NCI-H2196 treated with DMSO at 0.1 percent for 48 hours (cell line): ENCODE measurements around the gene STIMATE.

Experiments used
- DNase-seq: peaks from one replicate; lab custom pipeline; 2025; ENCODE audit not compliant: unreplicated experiment; lab: John Stamatoyannopoulos, UW

The STIMATE gene

DNA sequence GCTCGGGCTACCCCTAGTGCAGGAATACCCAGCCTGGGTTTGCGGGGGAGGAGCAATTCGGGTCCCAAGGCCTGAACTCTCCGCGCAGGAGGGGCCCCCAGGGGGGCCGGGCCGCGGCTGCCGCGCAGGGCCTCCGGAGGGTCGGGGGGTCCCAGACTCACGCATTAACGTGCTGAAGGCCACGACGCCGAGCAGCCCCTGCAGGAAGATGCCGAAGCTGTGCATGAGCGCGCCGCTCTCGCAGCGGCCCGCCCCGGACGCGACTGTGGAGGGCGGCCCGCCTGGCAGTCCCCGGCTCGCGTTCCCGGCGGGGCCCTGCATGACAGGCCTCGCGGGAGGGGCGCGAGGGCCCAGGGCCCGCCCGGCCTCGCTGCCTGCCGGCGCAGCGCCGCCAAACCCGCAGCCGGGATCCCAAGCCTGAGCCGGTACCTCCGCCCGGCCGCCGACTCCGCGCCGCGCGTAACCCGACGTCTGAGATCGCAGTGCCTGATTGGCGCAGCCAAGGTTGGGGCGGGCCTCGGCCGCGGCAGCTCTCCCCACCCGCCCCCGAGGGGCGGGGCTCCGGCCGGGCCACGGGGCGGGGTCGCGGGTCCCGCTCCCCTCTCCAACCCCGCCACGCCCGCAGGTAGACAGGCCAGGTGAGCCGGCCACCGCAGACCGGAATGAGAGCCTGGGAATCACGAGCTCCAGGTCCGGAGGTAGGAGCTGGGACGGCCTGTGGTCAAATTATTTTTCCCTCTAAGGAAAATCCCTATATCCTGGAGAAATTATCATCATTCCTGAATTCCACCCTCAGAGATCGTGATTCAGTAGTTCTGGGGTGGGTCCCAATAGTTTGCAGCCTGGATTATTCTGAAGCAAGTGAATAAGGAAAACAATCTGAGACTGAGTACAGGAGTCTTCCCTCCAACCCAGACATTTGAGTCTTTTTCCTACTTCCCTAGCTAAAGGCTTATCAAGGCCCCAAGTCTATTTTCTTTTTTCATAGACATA, at the start of gene STIMATE:
STIMATE (minus strand) TSS at position 419 of the 993 bp plus-strand sequence; CDS start at position 321, 98 bp downstream.
- DNase-seq, result peak; percentile 20

DNA sequence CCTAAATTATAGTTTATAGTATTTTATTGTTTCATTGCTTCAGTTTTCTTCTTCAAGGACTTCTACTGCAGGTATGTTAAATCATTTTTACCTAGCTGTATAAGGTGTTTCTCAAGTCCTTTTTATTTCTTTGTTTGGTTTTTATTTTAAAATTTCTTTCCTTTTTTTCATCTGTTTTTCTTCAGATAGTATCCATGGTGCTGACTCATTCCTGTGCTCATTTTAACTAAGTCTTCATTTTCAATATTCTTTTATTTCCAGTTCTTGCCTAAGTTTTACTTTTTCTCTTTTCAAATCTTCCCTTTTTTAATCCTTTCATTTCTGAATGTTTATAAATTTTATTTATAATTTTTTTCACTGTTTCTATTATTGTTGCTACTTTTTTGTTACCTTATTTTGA, 42.3 kb upstream of the STIMATE start:
- no peak for DNase-seq

DNA sequence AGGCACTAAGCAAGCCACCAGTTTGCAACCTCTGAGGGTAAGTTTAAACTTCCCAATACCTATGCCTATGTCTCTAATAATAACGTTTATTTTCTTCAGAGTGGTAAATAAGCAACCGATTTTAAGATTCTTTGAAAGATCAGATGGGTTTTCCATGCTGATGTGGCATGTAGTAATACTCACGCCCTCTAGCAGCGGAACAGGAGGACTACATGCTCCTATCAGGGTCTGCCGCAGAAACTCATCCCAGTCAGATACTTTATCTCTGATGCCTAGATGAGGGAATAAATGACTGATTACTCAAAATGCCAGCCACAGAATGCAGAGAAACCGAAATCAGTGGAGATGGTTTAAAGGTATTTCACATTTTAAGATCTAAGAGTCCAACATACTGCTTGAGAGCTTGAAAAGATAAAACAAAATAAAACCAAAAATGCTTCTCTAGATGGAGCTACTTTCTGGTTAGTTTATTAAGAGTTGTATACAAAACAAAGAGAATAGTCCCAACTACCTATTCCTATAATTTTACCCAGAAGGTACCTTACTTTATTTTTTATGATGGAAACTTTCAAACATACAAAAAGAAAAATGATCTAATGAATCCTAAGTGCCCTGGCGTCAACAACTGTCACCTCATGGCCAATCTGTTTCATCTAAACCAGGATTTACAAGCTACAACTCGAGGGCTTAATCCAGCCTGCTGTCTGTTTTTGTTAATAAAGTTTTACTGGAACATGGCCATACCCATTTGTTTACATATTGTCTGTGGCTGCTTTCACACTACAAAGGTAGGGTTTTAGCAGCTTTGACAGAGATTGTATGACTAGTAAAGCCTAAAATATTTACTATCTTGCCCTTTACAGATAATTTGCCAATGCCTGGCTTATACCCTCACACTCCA, 37.5 kb upstream of the STIMATE start:
- DNase-seq, result no peak

DNA sequence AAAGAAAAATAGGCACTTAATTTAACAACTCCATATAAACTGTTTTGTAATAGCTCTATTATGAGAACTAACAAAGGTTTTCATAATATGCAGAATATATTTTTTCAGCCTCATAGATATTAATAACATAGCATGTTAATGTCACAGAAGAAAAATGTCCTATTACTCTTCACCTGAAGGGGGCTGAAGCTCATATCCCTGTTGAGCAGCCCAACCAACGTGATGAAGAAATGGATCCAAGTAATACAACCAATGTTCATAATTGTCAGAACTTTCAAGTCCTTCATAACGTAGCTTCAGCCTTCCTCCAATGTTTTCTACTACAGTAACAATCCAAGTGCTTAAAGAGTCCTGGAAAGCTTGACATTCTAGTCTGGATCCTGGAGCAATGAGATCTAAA, 34.5 kb upstream of the STIMATE start:
- DNase-seq, result no peak

DNA sequence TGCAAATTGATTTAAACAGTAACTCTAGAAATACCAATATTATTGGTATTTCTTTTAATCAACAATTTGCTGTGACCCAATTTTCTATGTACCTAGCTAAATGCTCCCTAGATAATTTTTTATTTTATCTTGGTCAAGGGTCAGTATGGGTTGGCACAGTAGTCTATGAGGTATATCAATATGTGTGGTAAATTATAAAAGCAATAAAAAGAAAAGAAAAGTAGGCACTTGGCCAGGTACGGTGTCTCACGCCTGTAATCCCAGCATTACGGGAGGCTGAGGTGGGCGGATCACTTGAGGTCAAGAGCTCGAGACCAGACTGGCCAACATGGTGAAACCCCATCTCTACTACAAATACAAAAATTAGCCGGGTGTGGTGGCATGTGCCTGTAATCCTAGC, 34.0 kb upstream of the STIMATE start:
- DNase-seq, result no peak

DNA sequence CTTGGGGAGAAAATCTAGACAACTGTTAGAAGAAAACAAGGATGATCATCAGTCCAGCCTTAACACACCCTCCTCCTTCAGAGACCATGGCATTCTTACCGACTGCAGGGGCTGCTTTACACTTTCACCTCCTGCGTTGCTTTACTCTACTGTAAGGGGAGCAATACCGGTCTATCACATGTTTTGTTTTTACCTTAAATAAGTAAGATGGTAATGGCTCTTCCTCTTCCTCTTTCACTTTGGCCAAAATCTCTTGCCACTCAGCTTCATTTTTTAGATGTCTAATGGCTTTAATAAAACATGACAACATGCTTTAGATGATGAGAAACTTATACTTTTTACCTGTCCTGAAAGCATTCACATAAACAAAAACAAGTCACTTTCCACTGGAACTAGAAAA, 33.4 kb upstream of the STIMATE start:
- no peak for DNase-seq

DNA sequence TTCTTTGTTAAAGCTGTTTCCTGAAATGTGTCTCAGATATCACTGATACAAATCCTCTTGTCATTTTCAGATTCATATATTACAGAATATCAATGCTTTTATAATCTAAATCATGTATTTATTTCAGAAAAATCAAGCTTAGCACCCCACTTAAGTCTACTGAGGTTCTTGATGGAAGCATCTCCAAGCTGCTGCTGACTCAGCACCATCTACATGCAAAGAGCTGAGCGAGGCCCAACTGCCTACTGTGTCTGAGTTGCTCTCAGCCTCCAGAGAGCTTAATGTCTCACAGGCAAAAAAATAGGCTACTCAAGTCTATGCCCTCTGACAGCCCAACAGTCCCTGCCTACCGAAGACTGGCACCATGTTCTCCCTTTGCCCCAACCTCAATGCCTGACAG, 29.2 kb upstream of the STIMATE start:
- no peak for DNase-seq

DNA sequence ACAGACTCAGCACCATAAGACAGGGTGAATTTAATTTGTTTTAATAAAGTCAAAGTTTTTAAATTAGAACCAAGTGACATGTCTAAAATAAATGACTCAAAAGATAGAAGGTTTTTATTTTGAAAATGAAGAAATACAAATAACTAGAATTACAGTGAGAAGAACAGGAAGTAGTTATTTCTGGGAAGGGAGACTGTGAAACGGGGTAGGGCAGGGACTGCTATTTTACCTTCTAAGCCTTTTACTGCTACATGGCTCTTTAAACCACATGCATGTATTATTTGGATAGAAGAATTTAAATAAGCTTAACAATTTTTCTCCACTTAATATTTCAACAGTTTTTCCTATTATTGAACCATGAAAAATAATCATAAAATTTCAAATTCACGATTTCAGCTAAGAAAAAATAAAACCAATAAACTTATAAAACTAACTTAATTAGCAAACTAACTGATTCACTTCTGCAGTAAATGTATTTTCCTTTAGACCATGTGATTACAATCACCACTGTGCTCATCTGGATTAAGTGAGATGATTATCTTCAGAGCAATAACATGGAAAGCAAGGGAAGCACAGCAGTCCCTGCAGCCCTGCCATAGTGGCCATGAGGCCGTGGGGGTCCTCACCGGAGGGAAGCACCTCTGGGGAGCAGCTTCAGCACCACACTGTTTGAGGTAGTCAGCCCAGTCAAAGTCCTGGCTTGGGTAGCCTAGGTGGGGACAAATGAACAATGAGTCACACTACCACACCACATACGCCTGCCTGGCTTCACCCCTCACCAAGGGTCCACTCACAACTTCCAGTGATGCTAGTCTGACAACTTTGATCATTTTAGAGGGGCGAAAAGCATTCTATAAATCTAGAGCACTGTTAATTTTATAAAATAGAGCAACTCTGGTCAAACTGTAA, 28.3 kb upstream of the STIMATE start:
- DNase-seq, result no peak

DNA sequence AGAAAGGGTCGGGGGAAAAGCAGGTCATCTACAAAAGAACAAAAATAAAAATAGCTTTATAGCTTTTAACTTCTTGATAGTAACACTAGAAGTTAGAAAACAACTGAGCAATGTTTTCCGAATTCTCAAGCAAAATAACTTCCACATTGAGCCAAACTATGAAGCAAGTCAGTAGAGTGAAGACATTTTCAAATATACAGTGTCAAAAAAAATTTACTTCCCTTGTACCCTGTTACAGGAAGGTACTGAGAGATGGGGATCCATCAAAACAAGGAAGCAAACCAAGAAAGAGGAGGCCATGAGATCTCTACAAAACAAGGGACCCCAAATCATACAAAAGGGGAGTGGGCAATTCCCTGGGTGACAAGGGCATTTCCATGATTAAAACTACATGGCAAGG, 26.6 kb upstream of the STIMATE start:
- DNase-seq, result no peak

DNA sequence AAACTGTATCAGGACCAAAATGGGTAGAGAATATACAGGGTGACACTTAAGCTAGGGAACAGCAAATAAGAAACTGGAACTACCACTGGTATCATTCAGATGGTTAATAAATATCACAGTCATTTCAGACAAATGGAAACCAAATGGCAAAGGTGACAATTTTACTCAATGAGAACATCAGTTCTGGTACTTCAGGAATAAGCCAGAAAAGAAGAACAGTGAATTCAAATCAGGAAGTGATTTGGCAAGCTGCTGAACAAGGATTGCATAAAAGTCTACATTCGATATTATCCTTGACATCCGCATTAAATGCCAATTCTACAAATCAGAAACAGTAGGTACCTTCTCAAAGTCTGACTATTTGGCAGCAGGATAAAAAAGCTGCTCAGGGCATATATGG, 23.5 kb upstream of the STIMATE start:
- no peak for DNase-seq

DNA sequence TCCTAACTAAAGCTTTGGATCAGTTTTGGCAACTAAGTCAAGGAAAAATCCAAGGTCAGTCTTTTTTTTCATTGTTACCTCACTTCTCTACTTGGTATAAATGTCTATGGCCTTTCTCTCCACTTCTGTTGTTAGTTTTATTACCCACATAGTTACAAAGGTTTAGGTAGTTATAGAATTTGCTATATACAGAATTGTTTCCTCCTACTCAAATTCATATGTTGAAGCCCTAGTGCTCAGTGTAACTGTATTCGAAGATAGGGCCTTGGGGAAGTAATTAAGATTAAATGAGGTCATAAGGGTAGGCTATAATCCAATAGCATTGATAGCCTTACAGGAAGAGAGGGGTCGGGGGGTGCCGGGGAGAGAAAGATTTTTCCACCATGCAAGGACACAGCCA, 19.7 kb upstream of the STIMATE start:
- no peak for DNase-seq

DNA sequence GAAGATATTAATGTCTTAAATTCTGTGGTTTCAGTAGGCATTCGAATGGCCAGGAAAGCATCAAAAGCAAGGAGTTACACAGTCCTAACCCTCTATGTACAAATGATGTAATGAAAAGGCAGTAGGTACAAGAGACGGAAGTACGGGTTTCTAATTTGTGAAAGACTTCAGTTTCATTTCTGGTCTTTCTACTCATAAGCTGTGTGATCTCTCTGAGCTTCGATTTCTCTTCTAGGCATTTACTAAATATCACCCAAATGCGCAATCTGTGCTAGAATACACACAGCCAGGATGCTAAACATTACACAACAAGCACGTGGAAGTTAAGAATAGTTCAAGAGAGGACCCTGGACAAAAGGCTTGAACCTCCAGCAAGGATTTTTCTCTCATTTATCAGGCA, 17.9 kb upstream of the STIMATE start:
- DNase-seq, result no peak

DNA sequence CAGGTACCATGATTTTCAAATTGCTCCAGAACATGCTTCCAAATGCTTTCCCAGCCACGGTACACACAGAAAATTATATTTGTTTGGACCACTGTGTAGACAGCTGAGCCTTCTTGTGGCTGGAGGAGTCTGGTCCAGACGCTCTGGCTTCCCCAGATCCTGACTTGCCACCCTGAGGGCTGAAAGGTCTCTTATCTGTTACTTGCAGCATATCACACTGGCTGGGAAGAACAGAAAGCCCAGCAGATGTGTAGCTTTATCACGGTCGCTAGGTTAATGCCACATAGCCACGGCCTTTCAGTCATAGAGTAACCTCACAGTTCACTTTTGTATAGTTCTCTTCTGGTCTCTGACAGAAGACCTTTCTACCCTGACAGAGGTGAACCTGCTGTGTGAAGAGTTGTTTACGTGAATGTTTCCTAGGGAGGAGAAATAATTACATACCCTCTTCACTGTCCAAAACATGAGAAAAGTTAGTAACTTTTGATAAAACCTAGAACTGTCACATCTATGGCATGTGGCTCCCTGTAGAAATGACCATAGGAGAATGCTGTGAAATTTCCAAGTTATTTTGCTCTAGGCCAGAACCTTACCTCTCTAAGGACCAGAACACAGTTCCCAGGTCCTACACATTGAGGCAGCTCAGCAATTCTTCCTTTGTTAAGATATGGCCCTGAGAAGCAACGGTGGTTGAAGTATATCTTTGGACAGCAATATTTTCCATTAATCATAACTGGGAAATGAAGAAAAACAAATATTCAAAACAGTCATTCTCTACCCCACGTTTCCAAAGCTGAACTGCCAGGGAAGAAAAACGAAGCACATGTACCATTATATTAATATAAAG, 15.8 kb upstream of the STIMATE start:
- no peak for DNase-seq

DNA sequence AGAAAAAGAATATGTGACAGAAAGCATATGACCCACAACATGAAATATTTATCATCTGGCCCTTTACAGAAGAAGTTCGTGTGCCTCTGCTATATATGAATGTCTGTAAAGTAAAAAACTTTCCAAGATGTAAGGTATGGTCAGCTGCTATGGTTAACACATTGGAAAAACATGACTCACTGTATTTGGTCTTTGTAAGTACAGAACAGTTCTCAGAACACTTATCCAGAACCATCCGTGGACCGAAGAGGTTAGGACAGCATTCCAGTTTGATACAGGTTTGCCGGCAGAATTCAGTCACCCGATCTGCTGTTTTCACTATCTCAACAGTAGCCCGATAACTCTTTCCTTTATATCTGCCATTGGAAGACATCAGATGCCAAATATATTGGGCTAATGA, 13.5 kb upstream of the STIMATE start:
- DNase-seq, result no peak

DNA sequence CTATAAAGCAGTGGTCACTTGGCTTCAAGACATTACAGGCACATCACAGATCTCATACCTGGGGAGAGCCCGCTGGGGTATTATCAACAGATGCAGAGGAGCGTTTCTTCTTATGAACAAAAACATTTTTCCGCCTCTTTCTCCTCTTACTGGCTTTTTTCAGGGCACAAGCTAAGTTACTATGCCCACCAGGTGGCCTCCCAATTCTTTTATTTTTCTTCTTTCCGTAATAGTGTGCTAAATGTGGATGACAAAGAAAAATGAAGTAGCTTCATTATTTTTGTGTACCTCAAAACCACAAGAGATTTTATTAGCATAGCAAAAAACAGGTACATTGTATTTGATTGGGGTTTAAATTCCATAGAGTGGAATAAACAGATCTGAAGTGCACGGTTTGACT, 10.1 kb upstream of the STIMATE start:
- no peak for DNase-seq

DNA sequence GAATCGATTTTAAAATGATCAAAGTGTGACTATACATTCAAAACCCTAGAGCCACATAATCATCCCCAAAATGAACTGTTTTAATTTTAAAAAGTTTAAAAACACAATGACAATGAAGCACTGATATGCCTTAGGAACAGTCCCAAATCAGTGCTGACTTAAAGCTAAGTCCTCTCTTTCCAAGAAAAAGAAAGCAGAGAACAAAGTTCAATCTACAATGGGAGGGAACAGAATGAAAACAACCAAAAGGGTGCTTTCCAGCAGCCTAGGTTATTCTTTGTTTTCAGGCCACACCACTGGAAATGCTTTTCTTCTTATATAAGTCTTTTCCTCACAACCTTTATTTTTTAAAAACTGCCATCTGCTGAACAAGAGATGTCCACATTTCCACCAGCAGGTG, 7.2 kb upstream of the STIMATE start:
- DNase-seq, result no peak

DNA sequence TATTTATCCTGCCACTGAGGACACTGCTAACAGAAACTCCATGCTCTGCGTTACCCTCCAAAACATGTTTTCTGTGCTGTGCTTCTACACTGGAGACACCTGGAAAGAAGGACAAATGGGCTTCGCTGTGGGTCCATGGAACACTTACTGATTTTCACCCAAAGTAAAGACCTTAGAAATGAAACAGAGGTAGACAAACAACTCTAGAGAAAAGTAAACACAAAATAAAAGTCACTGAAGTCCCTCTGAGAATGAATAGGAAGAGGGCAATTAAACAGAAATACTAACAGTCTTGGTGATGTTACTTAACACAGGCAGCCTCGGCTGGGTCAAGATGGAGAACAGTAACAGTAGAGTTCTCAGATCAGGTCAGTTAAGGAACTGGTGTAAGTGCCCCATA, 6.7 kb upstream of the STIMATE start:
- DNase-seq, result no peak

DNA sequence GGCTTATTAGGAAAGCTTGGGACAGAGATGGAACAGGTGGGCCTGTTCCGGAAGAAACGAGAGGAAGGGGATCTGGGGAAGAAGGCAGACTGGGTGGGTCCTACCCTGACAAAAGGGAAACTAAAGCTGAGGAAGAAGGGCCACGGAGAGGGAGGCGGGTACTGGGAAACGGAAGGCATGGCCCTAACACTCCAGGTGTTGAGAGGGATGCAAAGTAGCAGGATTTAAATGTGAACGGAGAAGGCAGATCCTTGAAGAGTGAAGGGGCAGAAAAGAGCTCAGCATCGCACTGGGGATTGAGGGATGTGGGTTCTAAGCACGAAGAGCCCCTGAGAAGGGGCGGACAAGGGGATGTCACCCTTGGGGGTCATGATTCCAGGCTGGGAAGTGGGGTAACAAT, 735 bp downstream of the STIMATE start:
- no peak for DNase-seq

DNA sequence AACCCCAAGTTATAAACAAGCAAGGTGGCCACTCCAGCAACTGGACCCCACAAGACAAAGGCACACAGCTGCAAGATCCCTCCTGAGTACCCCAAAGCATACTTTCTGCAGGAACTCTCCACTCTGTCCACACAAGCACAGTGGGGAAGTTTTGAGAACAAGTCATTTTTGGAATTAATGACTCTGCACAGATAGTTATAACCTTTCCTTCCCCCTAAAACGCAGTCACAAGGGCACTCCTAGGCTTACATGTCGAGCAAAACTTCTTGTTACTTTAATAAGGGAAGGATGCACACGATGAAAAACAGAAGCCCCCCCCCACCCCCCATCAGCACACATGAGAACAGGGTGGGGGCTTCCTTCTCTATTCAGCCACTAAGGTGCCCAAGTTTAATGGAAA, 1.2 kb downstream of the STIMATE start:
- DNase-seq, result no peak

DNA sequence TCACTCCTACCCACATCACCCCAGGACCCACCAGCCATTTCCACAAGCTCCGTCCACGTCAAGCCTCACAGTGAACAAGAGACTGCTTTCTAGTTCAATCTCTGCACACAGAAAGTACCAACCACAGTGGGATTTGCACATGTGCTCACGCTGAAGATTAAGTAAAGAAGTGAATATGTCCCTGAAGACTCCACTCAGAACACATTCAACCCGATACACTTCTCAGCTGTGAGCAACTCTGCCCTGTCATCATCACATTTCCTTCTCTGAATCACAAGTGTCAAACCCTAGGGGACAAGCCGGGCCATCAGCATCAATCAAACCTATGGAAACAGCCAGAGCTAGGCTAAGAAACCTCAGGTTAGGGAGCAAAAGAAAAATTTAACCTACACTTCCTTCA, 1.9 kb downstream of the STIMATE start:
- no peak for DNase-seq
